ENCODE measurements around the gene GARIN5B. TPM values are rescaled to one million over a fixed set of nuclear protein-coding genes. Genes with fewer than 3 reads are reported as not detected.
"Not testable (repeated sequence)": the region's sequence is repeated elsewhere in the genome, so short reads cannot be mapped to it uniquely, and the experiment has no call there.

Gene GARIN5B
- total RNA-seq, 1 donor from 2014 or later = not detected

DNA sequence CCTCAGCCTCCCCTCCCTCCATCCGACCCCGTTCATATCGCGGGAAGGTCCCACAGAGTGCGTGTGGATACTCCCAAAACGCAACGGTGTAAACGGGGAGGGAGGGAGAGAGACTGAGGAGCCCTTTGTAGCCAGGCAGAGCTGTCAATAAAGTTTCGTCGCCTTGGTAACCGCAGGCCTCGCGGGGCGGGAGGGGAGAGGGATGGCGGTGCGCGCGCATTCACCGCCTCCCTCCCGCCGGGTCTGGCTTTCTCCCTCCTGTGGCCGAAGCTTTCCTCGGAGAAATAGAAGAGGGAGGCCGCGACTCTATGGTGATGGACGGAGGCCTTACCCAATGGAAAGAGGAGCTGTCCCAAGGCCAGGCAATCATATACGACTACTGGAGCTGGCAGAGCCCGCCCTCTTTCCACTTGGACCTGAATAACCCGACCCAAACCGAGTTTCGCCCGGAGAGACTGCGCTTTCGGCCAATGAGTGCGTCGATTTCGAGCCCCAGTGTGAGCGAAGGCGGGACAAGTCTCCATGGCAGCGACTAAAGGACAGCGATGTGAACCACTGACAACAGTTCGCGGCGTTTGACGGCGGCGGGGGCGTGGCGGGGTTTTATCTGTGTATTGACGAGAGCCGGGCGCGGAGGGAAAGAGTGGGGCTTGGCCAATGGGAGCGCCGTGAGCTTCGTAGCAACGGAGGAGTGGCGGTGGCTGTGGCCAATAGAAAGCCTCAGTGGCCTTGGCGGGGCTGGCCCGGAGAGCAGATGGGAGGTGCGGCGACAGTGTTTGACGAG, 23.8 kb downstream of the GARIN5B start, which contains the start of gene KMT5C:
TSS of gene KMT5C (plus strand) at position 772 of the 784 bp plus-strand sequence. CDS start 2,061 bp downstream, outside the sequence.
- DNase-seq (peak; percentile 100), ATAC-seq (peak; percentile 92)
- intact Hi-C loops (cut with micrococcal nuclease) = no loop called here

DNA sequence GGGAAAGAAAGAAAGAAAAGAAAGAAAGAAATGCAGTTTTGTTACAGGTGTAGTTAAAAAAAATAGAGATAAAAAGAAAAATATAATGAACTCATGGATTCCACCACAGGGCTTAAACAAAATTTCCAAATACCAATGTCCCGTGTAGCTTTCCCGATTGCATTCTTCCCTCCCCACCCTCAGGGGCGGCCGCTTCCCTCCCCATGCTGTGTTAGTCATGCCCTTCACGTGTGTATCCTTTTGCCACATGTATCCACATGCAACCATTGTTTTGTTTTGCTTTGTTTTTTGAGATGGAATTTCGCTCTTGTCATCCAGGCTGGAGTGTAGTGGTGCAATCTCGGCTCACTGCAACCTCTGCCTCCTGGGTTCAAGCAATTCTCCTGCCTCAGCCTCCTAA, 27.0 kb downstream of the GARIN5B start:
- DNase-seq (no peak), ATAC-seq (no peak)
- intact Hi-C loops (cut with micrococcal nuclease) = no loop called here

DNA sequence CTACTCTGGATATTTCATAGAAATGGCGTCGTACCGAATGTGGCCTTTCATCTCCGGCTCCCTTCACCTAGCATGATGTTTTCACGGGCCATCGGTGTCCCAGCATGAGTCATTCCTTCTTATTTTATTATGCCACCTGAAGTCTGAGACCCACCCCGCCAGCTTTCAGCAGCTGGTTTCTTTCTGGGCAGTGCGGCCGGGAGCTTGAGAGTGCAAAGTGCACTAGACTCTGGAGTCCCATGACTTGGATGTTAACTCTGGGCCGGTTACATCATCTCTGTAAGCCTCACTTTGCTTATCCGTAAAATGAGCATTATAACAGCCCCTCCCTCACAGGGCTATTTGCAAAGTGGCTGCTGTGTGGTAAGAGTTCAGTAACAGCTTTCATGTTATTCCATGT, 29.2 kb downstream of the GARIN5B start:
- intact Hi-C loops (cut with micrococcal nuclease) = no loop called here
- DNase-seq = no peak
- no peak for ATAC-seq

GRCh38 chr19:55329791-55330190, 33.3 kb downstream of the GARIN5B start:
- DNase-seq; intact Hi-C loops (cut with micrococcal nuclease); ATAC-seq: not testable (repeated sequence)

- ATAC-seq; intact Hi-C loops (cut with micrococcal nuclease); DNase-seq: not testable (repeated sequence)
Observed at GRCh38 chr19:55328774-55329318, 34.2 kb downstream of the GARIN5B start.

DNA sequence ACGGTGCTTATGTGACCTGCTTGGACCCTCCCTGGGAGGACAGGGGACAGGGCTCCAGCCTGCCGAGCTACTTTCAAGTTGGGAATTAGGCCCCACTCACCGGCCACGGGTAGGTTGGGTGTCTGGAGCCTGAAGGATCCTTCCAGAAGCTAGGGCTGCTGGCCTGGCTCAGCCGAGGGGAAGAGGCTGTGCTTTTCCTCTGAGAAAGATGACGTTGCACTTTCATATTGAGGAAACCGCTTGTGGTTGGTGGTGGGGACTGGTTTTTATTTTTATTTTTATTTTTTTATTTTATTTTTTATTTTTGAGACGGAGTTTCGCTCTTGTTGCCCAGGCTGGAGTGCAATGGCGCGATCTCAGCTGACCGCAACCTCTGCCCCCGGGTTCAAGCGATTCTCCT, 37.9 kb downstream of the GARIN5B start, which contains the start of gene TMEM150B:
TSS of gene TMEM150B (minus strand) at position 170 of the 400 bp plus-strand sequence. CDS start 4,305 bp downstream, outside the sequence.
- DNase-seq = no peak
- peak; percentile 26 for ATAC-seq
- intact Hi-C loops (cut with micrococcal nuclease) = no loop called here

DNA sequence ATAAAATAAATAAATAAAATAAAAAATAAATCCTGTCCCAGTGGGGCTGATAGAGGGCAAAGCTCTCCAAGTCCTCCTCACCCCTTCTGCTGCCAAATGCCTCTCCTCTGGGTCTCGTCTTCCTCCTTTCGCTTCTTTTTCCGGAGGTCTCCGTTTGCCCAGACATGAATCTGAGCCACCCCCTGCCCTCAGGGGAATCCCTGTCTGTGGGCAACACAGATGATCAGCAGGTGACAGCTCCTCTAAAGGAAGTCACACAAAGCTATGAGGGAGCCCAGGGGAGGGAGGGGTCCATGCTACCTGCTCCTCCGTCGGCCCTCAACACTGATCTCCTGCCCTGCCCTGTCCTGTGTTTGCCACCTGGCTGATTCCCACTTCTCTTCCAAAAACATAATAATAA, 38.4 kb downstream of the GARIN5B start:
- intact Hi-C loops (cut with micrococcal nuclease) = no loop called here
- ATAC-seq (no peak), DNase-seq (no peak)

DNA sequence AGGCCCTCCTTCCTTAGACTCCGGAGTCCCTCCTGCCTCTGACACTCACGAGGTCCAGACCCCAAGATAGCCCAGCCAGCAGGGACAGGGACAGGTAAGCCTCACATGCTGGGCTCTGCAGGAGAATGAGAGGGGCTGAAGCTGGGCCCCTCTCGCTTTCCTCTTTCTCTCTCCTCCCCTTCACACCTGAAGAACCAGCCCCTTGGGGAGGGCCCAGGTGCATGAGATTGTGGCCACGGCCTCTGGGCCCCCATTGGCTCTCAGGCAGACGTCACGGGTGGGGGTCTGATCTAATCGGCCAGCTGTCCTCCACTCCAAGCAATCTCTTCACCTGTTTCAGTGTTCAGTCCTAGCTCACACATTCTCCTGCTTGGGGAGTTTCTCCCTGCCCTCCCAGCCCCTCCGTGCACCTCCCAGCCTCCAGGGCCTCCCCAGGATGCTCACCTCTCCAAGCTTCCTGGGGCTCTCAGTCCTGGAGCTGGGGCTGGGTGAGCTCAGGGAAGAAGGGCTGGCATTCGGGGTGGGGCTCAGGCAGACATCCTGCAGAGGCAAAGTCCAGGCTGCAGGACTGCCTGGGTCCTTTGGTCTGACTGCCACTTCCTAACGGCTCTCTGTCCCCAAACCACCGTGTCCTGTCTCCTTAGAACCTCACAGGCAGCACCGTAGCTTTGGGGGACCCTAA, 40.7 kb downstream of the GARIN5B start:
- DNase-seq (no peak), ATAC-seq (no peak)
- intact Hi-C loops (cut with micrococcal nuclease) = no loop called here

GRCh38 chr19:55321466-55322137, 41.5 kb downstream of the GARIN5B start:
- ATAC-seq (no peak), DNase-seq (no peak)
- intact Hi-C loops (cut with micrococcal nuclease) = no loop called here

- DNase-seq = no peak
- intact Hi-C loops (cut with micrococcal nuclease) = no loop called here
- no peak for ATAC-seq
Observed at GRCh38 chr19:55320844-55321419, 42.1 kb downstream of the GARIN5B start.

DNA sequence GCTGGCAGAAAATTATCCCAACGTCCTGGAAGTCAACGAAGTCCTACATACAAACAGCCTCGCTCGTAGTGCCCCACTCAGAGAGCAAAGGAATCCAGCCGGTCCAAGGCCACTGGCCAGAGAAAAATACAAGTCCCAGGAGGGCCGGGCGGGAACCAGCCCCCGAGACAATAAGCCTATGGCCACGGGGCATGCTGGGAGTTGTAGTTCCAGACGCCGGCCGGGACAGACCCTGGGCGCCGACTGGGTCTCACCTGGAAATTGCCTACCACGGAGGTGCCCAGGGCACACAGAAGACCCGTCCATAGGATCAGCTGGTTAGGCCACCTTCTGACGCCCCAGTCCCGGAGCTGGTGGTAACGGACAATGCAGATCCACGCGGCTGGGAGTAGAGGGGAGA, 43.3 kb downstream of the GARIN5B start:
- intact Hi-C loops (cut with micrococcal nuclease) = no loop called here
- DNase-seq (peak; percentile 60), ATAC-seq (peak; percentile 65)

- no peak for DNase-seq
- intact Hi-C loops (cut with micrococcal nuclease) = no loop called here
- no peak for ATAC-seq
Observed at GRCh38 chr19:55316646-55317045, 46.4 kb downstream of the GARIN5B start.

DNA sequence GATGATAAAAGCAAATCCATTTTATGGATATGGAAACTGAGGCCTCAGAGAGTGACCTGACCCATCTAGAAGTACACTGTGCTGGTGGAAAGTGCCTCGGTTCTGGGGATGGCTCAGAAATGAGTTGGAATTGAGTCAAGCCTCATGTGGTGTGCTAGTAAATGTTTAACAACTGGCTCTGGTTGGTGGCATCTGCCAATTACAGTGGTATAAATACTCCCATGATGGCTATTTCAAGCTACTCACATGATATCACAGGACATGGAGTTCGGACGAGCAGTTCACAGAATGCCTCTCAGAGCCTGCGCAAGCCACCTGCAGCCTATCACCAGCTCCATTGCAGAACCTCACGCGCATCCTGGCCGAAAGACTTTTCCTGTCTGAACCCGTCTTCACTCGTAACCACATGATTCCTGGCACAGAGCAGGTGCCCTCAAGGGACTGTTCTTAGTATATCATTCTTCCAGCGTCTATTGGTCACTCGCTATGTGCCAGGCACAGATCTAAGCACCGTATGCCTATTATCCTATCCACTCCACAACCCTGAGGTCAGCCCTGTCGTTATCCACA, 47.0 kb downstream of the GARIN5B start:
- ATAC-seq (no peak), DNase-seq (no peak)
- intact Hi-C loops (cut with micrococcal nuclease) = no loop called here

- intact Hi-C loops (cut with micrococcal nuclease) = no loop called here
- ATAC-seq (no peak), DNase-seq (no peak)
Observed at GRCh38 chr19:55314396-55314795, 48.7 kb downstream of the GARIN5B start.

DNA sequence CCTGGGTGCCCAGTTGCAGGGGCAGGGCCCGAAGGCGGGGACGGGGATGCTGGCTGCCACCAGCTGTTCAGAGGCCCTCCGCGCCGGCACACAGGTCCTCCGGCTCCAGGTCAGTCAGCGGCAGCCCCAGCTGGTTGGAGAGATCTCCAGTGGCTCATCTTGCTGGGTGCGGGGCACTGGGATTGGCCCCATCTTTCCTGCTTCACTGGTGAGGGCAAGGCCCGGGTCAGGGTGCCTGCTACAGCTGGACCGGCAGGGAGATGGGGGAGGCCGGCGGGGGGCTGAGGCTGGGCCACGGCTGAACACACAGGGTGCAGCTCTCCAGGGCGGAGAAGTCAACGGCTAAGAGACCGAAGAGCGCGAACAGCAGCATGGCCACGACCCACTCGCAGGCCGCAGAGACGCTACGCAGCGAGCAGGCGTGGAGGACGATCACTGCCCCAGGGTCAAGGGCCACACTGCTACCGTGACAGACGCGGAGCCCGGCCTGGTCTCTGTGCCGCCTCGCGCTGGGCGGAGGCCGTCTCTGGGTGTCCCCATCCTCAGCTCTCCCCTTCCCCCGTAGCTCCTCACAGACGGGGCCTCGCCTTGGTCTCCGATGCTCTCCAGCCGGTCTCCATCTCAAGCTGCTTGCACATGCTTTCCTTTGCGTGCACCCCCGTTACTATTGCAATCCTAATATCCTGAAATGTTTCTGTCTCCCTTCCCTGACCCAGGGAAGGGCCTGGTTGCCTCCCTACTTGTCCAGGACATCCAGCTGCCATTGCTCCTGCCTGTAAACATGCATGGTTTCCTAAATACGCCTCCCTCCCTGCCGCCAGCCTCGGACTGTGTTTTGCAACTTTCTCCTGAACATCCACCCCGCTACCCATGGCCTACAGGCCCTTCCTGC, 50.2 kb downstream of the GARIN5B start:
- DNase-seq = no peak
- ATAC-seq = no peak
- intact Hi-C loops (cut with micrococcal nuclease) = no loop called here

DNA sequence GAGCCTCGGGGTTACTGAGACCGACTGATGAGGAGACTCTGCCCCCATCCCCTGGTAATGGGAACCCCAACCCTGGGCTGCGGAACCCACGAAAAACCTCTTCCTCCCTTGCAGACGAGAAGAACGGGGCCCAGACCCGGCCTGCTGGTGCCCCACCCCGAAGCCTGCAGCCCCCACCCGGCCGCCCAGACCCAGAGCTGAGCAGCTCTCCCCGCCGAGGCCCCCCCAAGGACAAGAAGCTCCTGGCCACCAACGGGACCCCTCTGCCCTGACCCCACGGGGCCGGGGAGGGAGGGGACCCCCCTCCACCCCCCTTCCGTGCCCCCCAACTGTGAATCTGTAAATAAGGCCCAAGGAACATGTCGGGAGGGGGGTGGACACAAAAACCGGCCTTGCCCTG, 51.3 kb downstream of the GARIN5B start:
- no peak for ATAC-seq
- no peak for DNase-seq
- intact Hi-C loops (cut with micrococcal nuclease) = no loop called here

GRCh38 chr19:55311397-55311796, 51.7 kb downstream of the GARIN5B start:
- intact Hi-C loops (cut with micrococcal nuclease) = no loop called here
- ATAC-seq (no peak), DNase-seq (no peak)

- ATAC-seq (no peak), DNase-seq (no peak)
- intact Hi-C loops (cut with micrococcal nuclease) = no loop called here
Observed at GRCh38 chr19:55310498-55310897, 52.6 kb downstream of the GARIN5B start.
